KMS-11 (cell line): ENCODE measurements around the gene ELMOD1.
A peak's percentile ranks its signal among the peaks of the same experiment; 100 is the strongest.

Experiments used
- H2AFZ ChIP-seq: fragments of 200-600 bp; sonication (generic); 2 replicates; pipeline ENCODE4 v1.6.1; 2016; ENCODE audit warnings: antibody characterized with exemption, mixed run types, low read depth
- H3K27ac ChIP-seq: fragments of 200-600 bp; sonication (generic); 2 replicates; pipeline ENCODE4 v1.6.1; 2016; ENCODE audit warnings: mild to moderate bottlenecking, mixed run types
- H3K27me3 ChIP-seq: fragments of 200-600 bp; sonication (generic); 2 replicates; pipeline ENCODE4 v1.6.1; 2017; ENCODE audit warnings: mild to moderate bottlenecking, low read depth, mixed run types, moderate library complexity; ENCODE audit not compliant: insufficient read depth
- H3K36me3 ChIP-seq: fragments of 200-600 bp; sonication (generic); 2 replicates; pipeline ENCODE4 v1.6.1; 2017; ENCODE audit warnings: mild to moderate bottlenecking, mixed run types; ENCODE audit not compliant: insufficient read depth
- H3K4me1 ChIP-seq: fragments of 200-600 bp; sonication (generic); 2 replicates; pipeline ENCODE4 v1.6.1; 2016; ENCODE audit warnings: mild to moderate bottlenecking, low read depth, mixed run types; ENCODE audit not compliant: poor library complexity, severe bottlenecking
- H3K4me2 ChIP-seq: fragments of 200-600 bp; sonication (generic); 2 replicates; pipeline ENCODE4 v1.7.0; 2016; ENCODE audit warnings: mild to moderate bottlenecking, mixed run types
- H3K4me3 ChIP-seq: fragments of 200-600 bp; sonication (generic); IDR thresholded peaks from 2 replicates; pipeline ENCODE4 v1.6.1; 2017; ENCODE audit warnings: low read depth, low read length, mixed read lengths; ENCODE audit not compliant: insufficient read depth
- H3K79me2 ChIP-seq: fragments of 200-600 bp; sonication (generic); 2 replicates; pipeline ENCODE4 v1.6.1; 2016; ENCODE audit warnings: low read depth, mixed run types; ENCODE audit not compliant: insufficient read depth
- H3K9ac ChIP-seq: fragments of 200-600 bp; sonication (generic); 2 replicates; pipeline ENCODE4 v1.6.1; 2016; ENCODE audit warnings: mild to moderate bottlenecking, mixed run types
- H4K20me1 ChIP-seq: fragments of 200-600 bp; sonication (generic); 2 replicates; pipeline ENCODE4 v1.6.1; 2016; ENCODE audit warnings: mild to moderate bottlenecking, mixed run types; ENCODE audit not compliant: insufficient read depth
- CTCF ChIP-seq: fragments of 200-600 bp; sonication (generic); conservative IDR thresholded peaks from 2 replicates; pipeline ENCODE4 v1.6.1; 2017; ENCODE audit warnings: low read depth, mild to moderate bottlenecking, antibody characterized with exemption, low read length, moderate library complexity, mixed read lengths

Gene ELMOD1

GRCh38 chr11:107590460-107591377, at the start of gene ELMOD1:
Gene ELMOD1, plus strand, starts transcription at chr11:107591147. Its CDS starts 27,043 bp downstream, at chr11:107618190.
- Histone ChIP-seq H3K4me3 (no peak within 1 kb of the TSS), H3K36me3 (no peaks in the 10 kb centered on the region), H3K4me1 (no peaks in the 10 kb centered on the region), H3K79me2 (no peaks in the 10 kb centered on the region), H3K27me3 (no peaks in the 10 kb centered on the region), H3K9ac (peak within 1 kb of the TSS; percentile 22; the same call in 1 of the 2 replicates), H3K27ac (no peak within 1 kb of the TSS), H3K4me2 (peak within 1 kb of the TSS; percentile 48), H4K20me1 (no peaks in the 10 kb centered on the region), H2AFZ (peak within 1 kb of the TSS; percentile 85)
- TF ChIP-seq CTCF: no peak

GRCh38 chr11:107545101-107545514, 45.8 kb upstream of the ELMOD1 start:
- Histone ChIP-seq H4K20me1 (no peaks in the 10 kb centered on the region), H3K79me2 (no peaks in the 10 kb centered on the region), H3K27me3 (no peaks in the 10 kb centered on the region), H3K4me1 (no peaks in the 10 kb centered on the region), H3K9ac (no peak overlapping the region), H3K4me2 (no peak overlapping the region), H3K27ac (no peak overlapping the region), H2AFZ (no peak overlapping the region), H3K36me3 (no peaks in the 10 kb centered on the region), H3K4me3 (no peak overlapping the region)
- TF ChIP-seq CTCF: no peak

- no peak overlapping the region for H3K27ac ChIP-seq
- no peaks in the 10 kb centered on the region for H3K27me3 ChIP-seq
- TF ChIP-seq CTCF: no peak
- H4K20me1 ChIP-seq: no peaks in the 10 kb centered on the region
- no peak overlapping the region for H2AFZ ChIP-seq
- no peaks in the 10 kb centered on the region for H3K4me1 ChIP-seq
- no peak overlapping the region for H3K4me2 ChIP-seq
- H3K36me3 ChIP-seq: no peaks in the 10 kb centered on the region
- no peaks in the 10 kb centered on the region for H3K79me2 ChIP-seq
- no peak overlapping the region for H3K4me3 ChIP-seq
- H3K9ac ChIP-seq: no peak overlapping the region
Measured at GRCh38 chr11:107547961-107548360, 43.0 kb upstream of the ELMOD1 start.

GRCh38 chr11:107549253-107549953, 41.5 kb upstream of the ELMOD1 start:
- Histone ChIP-seq H3K36me3 (no peaks in the 10 kb centered on the region), H3K4me2 (no peak overlapping the region)

More at GRCh38 chr11:107549253-107549953, 41.5 kb upstream of the ELMOD1 start:
- Histone ChIP-seq H3K27ac (no peak overlapping the region), H3K79me2 (no peaks in the 10 kb centered on the region), H3K4me1 (no peaks in the 10 kb centered on the region), H4K20me1 (no peaks in the 10 kb centered on the region), H2AFZ (no peak overlapping the region), H3K4me3 (no peak overlapping the region), H3K27me3 (no peaks in the 10 kb centered on the region), H3K9ac (no peak overlapping the region)
- TF ChIP-seq CTCF: peak; percentile 60
